ENCODE results near the gene LLGL2.

LLGL2 gene

DNA sequence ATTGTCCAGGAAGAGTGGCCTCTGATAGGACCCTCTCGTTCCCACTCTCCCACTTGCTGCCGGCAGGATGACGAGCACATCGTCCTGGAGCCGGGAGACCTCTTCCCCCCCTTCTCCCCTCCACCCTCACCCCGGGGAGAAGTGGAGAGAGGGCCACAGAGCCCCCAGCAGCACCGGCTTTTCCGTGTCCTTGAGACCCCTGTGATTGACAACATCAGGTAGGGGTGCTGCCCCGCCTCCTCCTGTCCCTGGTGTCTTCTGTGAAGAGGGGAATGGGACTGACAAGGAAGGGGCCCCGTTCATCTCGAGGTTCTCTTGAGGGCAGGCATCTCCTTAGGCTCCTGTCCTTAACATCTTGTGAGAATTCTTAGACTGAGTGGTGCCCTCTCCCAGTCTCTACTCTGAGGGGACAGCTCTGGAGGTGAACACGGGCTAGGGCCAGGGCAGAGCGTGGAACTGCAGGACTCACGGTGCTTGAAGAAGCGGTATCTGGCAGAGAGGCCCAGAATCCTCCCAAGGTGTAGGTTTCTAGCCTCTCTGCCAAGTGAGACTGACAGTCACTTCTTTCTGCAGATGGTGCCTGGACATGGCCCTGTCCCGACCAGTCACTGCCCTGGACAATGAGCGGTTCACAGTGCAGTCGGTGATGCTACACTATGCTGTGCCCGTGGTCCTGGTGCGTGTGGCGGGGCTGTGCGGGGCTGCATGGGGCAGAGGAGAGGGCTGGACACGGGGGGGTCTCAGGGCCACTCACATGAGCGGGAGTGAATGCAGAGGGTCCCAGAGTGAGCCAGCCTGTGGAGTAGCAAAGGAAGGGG, 36.6 kb upstream of the LLGL2 start:
- no peaks in the 10 kb centered on the region for H3K4me1 ChIP-seq (ENCODE audit: low read length)
- no peaks in the 10 kb centered on the region for H3K36me3 ChIP-seq (replicated peaks; ENCODE audit: insufficient read depth, low read length)
- H3K27ac ChIP-seq (ENCODE audit: low read length): no peak overlapping the region

DNA sequence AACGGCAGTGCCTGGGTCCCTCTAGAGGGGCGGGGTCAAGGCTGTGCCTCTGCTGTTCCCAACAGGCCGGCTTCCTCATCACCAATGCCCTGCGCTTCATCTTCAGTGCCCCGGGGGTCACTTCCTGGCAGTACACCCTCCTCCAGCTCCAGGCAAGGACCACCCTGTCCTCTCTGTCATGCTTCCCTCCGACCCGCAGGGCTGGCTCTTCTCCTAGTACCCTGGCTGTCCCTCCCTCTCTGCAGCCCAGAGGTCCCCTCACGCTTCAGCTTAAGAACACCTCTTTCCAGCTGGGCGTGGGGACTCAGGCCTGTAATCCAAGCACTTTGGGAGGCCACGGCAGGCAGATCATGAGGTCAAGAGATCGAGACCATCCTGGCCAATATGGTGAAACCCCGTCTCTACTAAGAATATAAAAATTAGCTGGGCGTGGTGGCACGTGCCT, 36.0 kb upstream of the LLGL2 start:
- Histone ChIP-seq H3K36me3 (replicated peaks; ENCODE audit: insufficient read depth, low read length) (no peaks in the 10 kb centered on the region), H3K27ac (ENCODE audit: low read length) (no peak overlapping the region), H2AFZ (ENCODE audit: low read length) (no peak overlapping the region), H3K4me1 (ENCODE audit: low read length) (no peaks in the 10 kb centered on the region), H3K9me2 (replicated peaks; ENCODE audit: insufficient read depth, low read length) (no peaks in the 10 kb centered on the region), H3K79me2 (ENCODE audit: low read length) (no peaks in the 10 kb centered on the region), H3K9me3 (replicated peaks; ENCODE audit: insufficient read depth, low read length) (no peaks in the 10 kb centered on the region), H3K4me3 (ENCODE audit: low read length) (no peak overlapping the region), H3K9ac (ENCODE audit: low read length) (no peak overlapping the region), H3K4me2 (ENCODE audit: low read depth, low read length) (no peak overlapping the region), H4K20me1 (ENCODE audit: insufficient read depth, low read length) (no peaks in the 10 kb centered on the region), H3K27me3 (replicated peaks; ENCODE audit: insufficient read depth, low read length) (no peaks in the 10 kb centered on the region), H3F3A (ENCODE audit: insufficient read depth, low read length) (no peaks in the 10 kb centered on the region)
- no peak for DNase-seq
- no peak for TF ChIP-seq EZH2phosphoT487 (IDR thresholded peaks at IDR 0.05; ENCODE audit: low read length)
- no peak for TF ChIP-seq EZH2 (optimal IDR thresholded peaks at IDR 0.05; ENCODE audit: low read depth, low read length)
- TF ChIP-seq, protein P1, sequence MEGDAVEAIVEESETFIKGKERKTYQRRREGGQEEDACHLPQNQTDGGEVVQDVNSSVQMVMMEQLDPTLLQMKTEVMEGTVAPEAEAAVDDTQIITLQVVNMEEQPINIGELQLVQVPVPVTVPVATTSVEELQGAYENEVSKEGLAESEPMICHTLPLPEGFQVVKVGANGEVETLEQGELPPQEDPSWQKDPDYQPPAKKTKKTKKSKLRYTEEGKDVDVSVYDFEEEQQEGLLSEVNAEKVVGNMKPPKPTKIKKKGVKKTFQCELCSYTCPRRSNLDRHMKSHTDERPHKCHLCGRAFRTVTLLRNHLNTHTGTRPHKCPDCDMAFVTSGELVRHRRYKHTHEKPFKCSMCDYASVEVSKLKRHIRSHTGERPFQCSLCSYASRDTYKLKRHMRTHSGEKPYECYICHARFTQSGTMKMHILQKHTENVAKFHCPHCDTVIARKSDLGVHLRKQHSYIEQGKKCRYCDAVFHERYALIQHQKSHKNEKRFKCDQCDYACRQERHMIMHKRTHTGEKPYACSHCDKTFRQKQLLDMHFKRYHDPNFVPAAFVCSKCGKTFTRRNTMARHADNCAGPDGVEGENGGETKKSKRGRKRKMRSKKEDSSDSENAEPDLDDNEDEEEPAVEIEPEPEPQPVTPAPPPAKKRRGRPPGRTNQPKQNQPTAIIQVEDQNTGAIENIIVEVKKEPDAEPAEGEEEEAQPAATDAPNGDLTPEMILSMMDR (IDR thresholded peaks at IDR 0.05; ENCODE audit: low read length): no peak

More for the DNA sequence above, 36.6 kb upstream of the LLGL2 start:
- H2AFZ ChIP-seq (ENCODE audit: low read length): no peak overlapping the region
- no peak overlapping the region for H3K4me2 ChIP-seq (ENCODE audit: low read depth, low read length)
- no peak overlapping the region for H3K9ac ChIP-seq (ENCODE audit: low read length)
- no peaks in the 10 kb centered on the region for H3F3A ChIP-seq (ENCODE audit: insufficient read depth, low read length)
- DNase-seq: no peak
- H3K27me3 ChIP-seq (replicated peaks; ENCODE audit: insufficient read depth, low read length): no peaks in the 10 kb centered on the region
- H3K9me2 ChIP-seq (replicated peaks; ENCODE audit: insufficient read depth, low read length): no peaks in the 10 kb centered on the region
- no peaks in the 10 kb centered on the region for H4K20me1 ChIP-seq (ENCODE audit: insufficient read depth, low read length)
- H3K9me3 ChIP-seq (replicated peaks; ENCODE audit: insufficient read depth, low read length): no peaks in the 10 kb centered on the region
- H3K4me3 ChIP-seq (ENCODE audit: low read length): no peak overlapping the region
- no peaks in the 10 kb centered on the region for H3K79me2 ChIP-seq (ENCODE audit: low read length)
- no peak for TF ChIP-seq EZH2phosphoT487 (IDR thresholded peaks at IDR 0.05; ENCODE audit: low read length)

DNA sequence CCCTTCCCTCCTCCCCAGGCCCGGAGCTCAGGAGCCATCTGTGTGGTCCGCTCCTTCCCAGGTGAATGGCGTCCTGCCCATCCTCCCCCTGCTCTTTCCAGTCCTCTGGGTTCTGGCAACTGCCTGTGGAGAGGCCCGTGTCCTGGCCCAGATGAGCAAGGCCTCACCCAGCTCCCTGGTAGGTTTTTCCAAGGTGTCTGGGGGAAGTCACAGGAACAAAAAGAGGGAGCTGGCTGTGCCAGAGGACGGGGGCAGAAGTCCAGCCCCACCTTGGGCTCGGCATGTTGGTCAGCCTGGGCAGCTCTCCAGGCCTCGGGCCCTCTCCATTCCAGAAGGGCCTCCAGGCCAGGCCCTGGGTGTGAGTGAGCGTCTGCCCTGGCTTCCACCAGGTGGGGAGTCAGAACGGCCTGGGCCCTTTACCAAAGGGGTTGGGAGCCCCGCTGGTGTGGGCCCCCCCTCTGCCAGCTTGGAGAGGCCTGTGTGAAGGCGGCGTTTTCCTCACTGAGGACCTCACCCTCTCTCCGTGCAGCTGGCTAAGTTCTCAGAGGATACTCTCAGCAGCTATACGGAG, 35.2 kb upstream of the LLGL2 start:
- Histone ChIP-seq H3K27ac (ENCODE audit: low read length) (no peak overlapping the region), H3K9ac (ENCODE audit: low read length) (no peak overlapping the region), H3K79me2 (ENCODE audit: low read length) (no peaks in the 10 kb centered on the region), H3K4me1 (ENCODE audit: low read length) (no peaks in the 10 kb centered on the region), H3F3A (ENCODE audit: insufficient read depth, low read length) (no peaks in the 10 kb centered on the region), H3K4me2 (ENCODE audit: low read depth, low read length) (no peak overlapping the region), H4K20me1 (ENCODE audit: insufficient read depth, low read length) (no peaks in the 10 kb centered on the region), H3K9me2 (replicated peaks; ENCODE audit: insufficient read depth, low read length) (no peaks in the 10 kb centered on the region), H3K9me3 (replicated peaks; ENCODE audit: insufficient read depth, low read length) (no peaks in the 10 kb centered on the region), H3K27me3 (replicated peaks; ENCODE audit: insufficient read depth, low read length) (no peaks in the 10 kb centered on the region), H2AFZ (ENCODE audit: low read length) (no peak overlapping the region), H3K36me3 (replicated peaks; ENCODE audit: insufficient read depth, low read length) (no peaks in the 10 kb centered on the region), H3K4me3 (ENCODE audit: low read length) (no peak overlapping the region)
- TF ChIP-seq EZH2 (optimal IDR thresholded peaks at IDR 0.05; ENCODE audit: low read depth, low read length) (no peak), EZH2phosphoT487 (IDR thresholded peaks at IDR 0.05; ENCODE audit: low read length) (no peak)
- TF ChIP-seq, protein P1 (IDR thresholded peaks at IDR 0.05; ENCODE audit: low read length): no peak
- no peak for DNase-seq

Measured in MM.1S (cell line).